Measurements from ENCODE around the gene EIF5A. TPM values are rescaled to one million over a fixed set of nuclear protein-coding genes. Genes with fewer than 3 reads are reported as not detected.

Gene EIF5A
- 697 and 698 TPM in 2 replicates for total RNA-seq

- intact Hi-C loops (cut with micrococcal nuclease), result loop anchor here (1.0 to 10.0 kb wide), 22 partner anchors 8 to 1820 kb away; partner anchors contain the start of genes ATP1B2, DERL2, DVL2 and ELP5
These were observed at the start of gene EIF5A for GRCh38 chr17:7306911-7307685. Gene EIF5A (plus strand): TSS chr17:7307628. CDS start chr17:7309636, 2,008 bp downstream.

GRCh38 chr17:7258731-7259554 is 48.5 kb upstream of the EIF5A start:
- intact Hi-C loops (cut with micrococcal nuclease), result no loop called here

- intact Hi-C loops (cut with micrococcal nuclease), result no loop called here
These were observed 47.9 kb upstream of the EIF5A start for GRCh38 chr17:7259555-7259889.

GRCh38 chr17:7260151-7260550 is 47.3 kb upstream of the EIF5A start:
- intact Hi-C loops (cut with micrococcal nuclease), result no loop called here

- intact Hi-C loops (cut with micrococcal nuclease), result no loop called here
These were observed 46.6 kb upstream of the EIF5A start for GRCh38 chr17:7260651-7261378.

- intact Hi-C loops (cut with micrococcal nuclease), result loop anchor here (2.0 kb wide), 1 partner anchor 19 kb away; the partner anchor contains the start of gene SLC2A4
These were observed 45.8 kb upstream of the EIF5A start for GRCh38 chr17:7261379-7262191.

- intact Hi-C loops (cut with micrococcal nuclease), result loop anchor here (2.0 kb wide), 1 partner anchor 18 kb away; the partner anchor contains the start of gene SLC2A4
These were observed 45.1 kb upstream of the EIF5A start, which contains the start of gene CLDN7 for GRCh38 chr17:7262192-7262934. Gene CLDN7 (minus strand): TSS chr17:7262478. CDS start chr17:7262043, 435 bp downstream.

GRCh38 chr17:7262935-7263800 is 44.3 kb upstream of the EIF5A start:
- intact Hi-C loops (cut with micrococcal nuclease), result loop anchor here (2.0 kb wide), 1 partner anchor 18 kb away; the partner anchor contains the start of gene SLC2A4

GRCh38 chr17:7263801-7264078 is 43.7 kb upstream of the EIF5A start:
- intact Hi-C loops (cut with micrococcal nuclease), result loop anchor here (2.0 kb wide), 1 partner anchor 17 kb away; the partner anchor contains the start of gene SLC2A4

- intact Hi-C loops (cut with micrococcal nuclease), result no loop called here
These were observed 40.6 kb upstream of the EIF5A start for GRCh38 chr17:7266784-7267183.

- intact Hi-C loops (cut with micrococcal nuclease), result no loop called here
These were observed 28.0 kb upstream of the EIF5A start for GRCh38 chr17:7279448-7279847.

- intact Hi-C loops (cut with micrococcal nuclease), result loop anchor here (1.0 to 5.0 kb wide), 8 partner anchors 16 to 281 kb away; partner anchors contain the start of genes CLDN7, EIF5A, NEURL4 and SENP3
These were observed 26.8 kb upstream of the EIF5A start for GRCh38 chr17:7280519-7281073.

- intact Hi-C loops (cut with micrococcal nuclease), result loop anchor here (1.0 to 5.0 kb wide), 5 partner anchors 19 to 234 kb away; partner anchors contain the start of genes CLDN7, EIF5A, NEURL4 and TMEM102
These were observed 26.1 kb upstream of the EIF5A start, which contains the start of gene SLC2A4 for GRCh38 chr17:7281074-7281952. Gene SLC2A4 (plus strand): TSS chr17:7281718. CDS start chr17:7281935, 217 bp downstream.

- intact Hi-C loops (cut with micrococcal nuclease), result loop anchor here (1.0 to 5.0 kb wide), 5 partner anchors 19 to 235 kb away; partner anchors contain the start of genes CLDN7, EIF5A, NEURL4 and TMEM102
These were observed 25.3 kb upstream of the EIF5A start for GRCh38 chr17:7281953-7282751.

- intact Hi-C loops (cut with micrococcal nuclease), result loop anchor here (5.0 kb wide), 1 partner anchor 236 kb away; no protein-coding TSS in a partner anchor
These were observed 24.6 kb upstream of the EIF5A start for GRCh38 chr17:7282752-7283321.
